GM23338 (cell line): Measurements from ENCODE around the gene SPRED2. TPM values are rescaled to one million over a fixed set of nuclear protein-coding genes. Genes with fewer than 3 reads are reported as not detected.

Source experiments
- ATAC-seq: fragments of 200-7000 bp; cut with Tn5 transposase; 3 replicates; pipeline ENCODE4 v1.9.1; 2020
- DNase-seq: peaks from one replicate; pipeline ENCODE4 v3.0.0-alpha.2; 2015; ENCODE audit warnings: low spot score
- H2AFZ ChIP-seq: fragments of 200-600 bp; sonication (generic); 2 replicates; pipeline ENCODE4 v1.8.0; 2016; ENCODE audit warnings: antibody characterized with exemption, mild to moderate bottlenecking, moderate library complexity
- H3F3A ChIP-seq: fragments of 200-600 bp; sonication (generic); replicated peaks from 2 replicates; pipeline ENCODE4 v1.8.0; 2017; ENCODE audit warnings: antibody characterized with exemption, mixed run types, low read depth
- H3K27ac ChIP-seq: fragments of 200-600 bp; sonication (generic); 2 replicates; pipeline ENCODE4 v1.6.1; 2016; ENCODE audit warnings: low read depth
- H3K27me3 ChIP-seq: fragments of 200-600 bp; sonication (generic); 2 replicates; pipeline ENCODE4 v1.8.0; 2016; ENCODE audit warnings: mild to moderate bottlenecking, mixed run types, moderate library complexity; ENCODE audit not compliant: insufficient read depth
- H3K36me3 ChIP-seq: fragments of 200-600 bp; sonication (generic); 2 replicates; pipeline ENCODE4 v1.8.0; 2016; ENCODE audit warnings: mild to moderate bottlenecking; ENCODE audit not compliant: insufficient read depth
- H3K4me1 ChIP-seq: fragments of 200-600 bp; sonication (generic); 2 replicates; pipeline ENCODE4 v1.8.0; 2016; ENCODE audit warnings: mild to moderate bottlenecking, moderate library complexity; ENCODE audit not compliant: insufficient read depth
- H3K4me2 ChIP-seq: fragments of 200-600 bp; sonication (generic); 2 replicates; pipeline ENCODE4 v1.7.1; 2017; ENCODE audit warnings: mixed run types
- H3K4me3 ChIP-seq: fragments of 200-600 bp; sonication (generic); 2 replicates; pipeline ENCODE4 v1.6.1; 2016; ENCODE audit warnings: mixed run types
- H3K79me2 ChIP-seq: fragments of 200-600 bp; sonication (generic); replicated peaks from 2 replicates; pipeline ENCODE4 v1.8.0; 2017; ENCODE audit warnings: mild to moderate bottlenecking; ENCODE audit not compliant: insufficient read depth
- H3K9me2 ChIP-seq: fragments of 200-600 bp; sonication (generic); 2 replicates; pipeline ENCODE4 v1.8.0; 2017; ENCODE audit not compliant: insufficient read depth
- H4K20me1 ChIP-seq: fragments of 200-600 bp; sonication (generic); replicated peaks from 2 replicates; pipeline ENCODE4 v1.8.0; 2017; ENCODE audit warnings: mild to moderate bottlenecking; ENCODE audit not compliant: insufficient read depth
- H3K27ac Mint-ChIP-seq: 2 replicates; pipeline ENCODE4 v1.8.0; 2020; ENCODE audit warnings: inconsistent platforms, mild to moderate bottlenecking, moderate library complexity, mixed read lengths
- H3K27me3 Mint-ChIP-seq: 3 replicates; pipeline ENCODE4 v1.8.0; 2022; ENCODE audit warnings: low read depth, mild to moderate bottlenecking, moderate library complexity, mixed read lengths, inconsistent platforms; ENCODE audit not compliant: insufficient read depth, poor library complexity
- H3K36me3 Mint-ChIP-seq: 3 replicates; pipeline ENCODE4 v1.8.0; 2021; ENCODE audit warnings: low read depth, mild to moderate bottlenecking, inconsistent platforms, moderate library complexity, mixed read lengths
- H3K4me1 Mint-ChIP-seq: 3 replicates; pipeline ENCODE4 v1.8.0; 2020; ENCODE audit warnings: mild to moderate bottlenecking, inconsistent platforms, mixed read lengths
- H3K4me3 Mint-ChIP-seq: 3 replicates; pipeline ENCODE4 v1.8.0; 2021; ENCODE audit warnings: moderate library complexity, mild to moderate bottlenecking, inconsistent platforms, mixed read lengths
- H3K9me3 Mint-ChIP-seq: 3 replicates; pipeline ENCODE4 v1.8.0; 2020; ENCODE audit warnings: moderate library complexity, mild to moderate bottlenecking, inconsistent platforms, mixed read lengths
- CREB1 ChIP-seq: fragments of 250-450 bp; sonication (Bioruptor Pico); IDR thresholded peaks from 2 replicates; pipeline ENCODE4 v1.5.0; 2020; ENCODE audit warnings: low read depth, mild to moderate bottlenecking, moderate library complexity
- EZH2 ChIP-seq: fragments of 200-600 bp; sonication (generic); IDR thresholded peaks from one replicate; pipeline ENCODE4 v1.8.0; 2017; ENCODE audit warnings: antibody characterized with exemption, mild to moderate bottlenecking, low read depth; ENCODE audit not compliant: unreplicated experiment
- EZH2phosphoT487 ChIP-seq: fragments of 200-600 bp; sonication (generic); IDR thresholded peaks from one replicate; pipeline ENCODE4 v1.8.1; 2018; ENCODE audit warnings: antibody characterized with exemption; ENCODE audit not compliant: unreplicated experiment
- JUNB ChIP-seq: IDR thresholded peaks from one replicate; pipeline ENCODE4 v1.6.1; 2016; ENCODE audit warnings: antibody characterized with exemption; ENCODE audit not compliant: unreplicated experiment
- NANOG ChIP-seq: IDR thresholded peaks from 2 replicates; pipeline ENCODE4 v1.6.1; 2016; ENCODE audit warnings: antibody characterized with exemption, borderline replicate concordance
- POLR2AphosphoS5 ChIP-seq: IDR thresholded peaks from 2 replicates; pipeline ENCODE4 v1.6.1; 2016; ENCODE audit warnings: antibody characterized with exemption, low read depth
- STAT1 ChIP-seq: IDR thresholded peaks from one replicate; pipeline ENCODE4 v1.6.1; 2016; ENCODE audit warnings: antibody characterized with exemption; ENCODE audit not compliant: unreplicated experiment
- ZNF114 ChIP-seq: fragments of 250-450 bp; sonication (Bioruptor Pico); IDR thresholded peaks from 2 replicates; pipeline ENCODE4 v1.5.0; 2020; ENCODE audit warnings: mild to moderate bottlenecking, moderate library complexity
- ZNF331 ChIP-seq: fragments of 250-450 bp; sonication (Bioruptor Pico); IDR thresholded peaks from 2 replicates; pipeline ENCODE4 v1.5.0; 2020; ENCODE audit warnings: low read depth, mild to moderate bottlenecking, moderate library complexity
- polyA plus RNA-seq: library from polyadenylated mRNA; unstranded; fragments of >200 nt; fragmentation: Nextera tagmentation; extraction: Ambion mirVana; gene quantifications from 2 replicates; pipeline ENCODE4 v1.2.1, GENCODE V29; 2016
- total RNA-seq: library from RNA; depleted of rRNA; stranded (reverse); fragments of >200 nt; shearing (Covaris generic); gene quantifications from 2 replicates; pipeline ENCODE4 v1.2.3, GENCODE V29; 2014
- TF ChIP-seq, protein P1 (sequence below): IDR thresholded peaks from one replicate; pipeline ENCODE4 v1.6.1; 2018; ENCODE audit warnings: antibody characterized with exemption; ENCODE audit not compliant: unreplicated experiment
- TF ChIP-seq, protein P2 (sequence below), 2 experiments: fragments of 200-600 bp in 1 of 2; sonication (generic) in 1 of 2; conservative IDR thresholded peaks; 2 replicates each; pipeline versions ENCODE4 v1.5.1 to v1.6.1; 2016 to 2017; ENCODE audit warnings: antibody characterized with exemption in 2 of 2, low read depth in 2 of 2, mild to moderate bottlenecking in 2 of 2, moderate library complexity in 1 of 2

Gene SPRED2
- total and polyA plus RNA-seq, 2 experiments from 2014 or later = 8.7 to 13.0 TPM

DNA sequence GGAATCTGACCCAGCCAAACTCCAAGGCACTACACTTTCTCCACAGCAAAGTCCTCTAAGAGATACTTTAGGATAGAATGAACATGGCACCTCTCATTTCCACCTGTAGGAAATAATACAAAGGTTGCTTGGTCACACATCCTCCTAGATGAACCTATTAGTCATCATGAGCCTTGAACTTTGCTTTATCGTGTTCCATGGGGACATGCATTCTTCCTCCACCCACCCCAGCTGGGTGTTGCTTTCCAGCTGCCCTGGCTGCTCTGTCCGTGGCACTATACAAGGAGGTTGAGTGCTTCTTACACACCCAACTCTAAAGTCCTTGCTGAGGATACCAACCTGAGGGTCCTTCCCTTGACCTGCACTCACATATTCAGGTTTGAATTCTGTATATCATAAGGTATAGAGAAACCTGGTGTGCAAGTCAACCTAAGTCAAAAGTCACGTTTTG is 52.7 kb downstream of the SPRED2 start:
- Histone ChIP-seq H3F3A (no peaks in the 10 kb centered on the region), H4K20me1 (peaks cover 18% of the 10 kb centered on the region), H3K9me2 (0 out of 2 replicates have a peak, but pooled peaks cover 4% of the 10 kb centered on the region), H3K79me2 (peaks cover 12% of the 10 kb centered on the region), H2AFZ (no peak overlapping the region), H3K4me3 (no peak overlapping the region), H3K27ac (no peak overlapping the region), H3K4me2 (no peak overlapping the region), H3K36me3 (no peaks in the 10 kb centered on the region), H3K4me1 (peaks cover 15% of the 10 kb centered on the region), H3K27me3 (no peaks in the 10 kb centered on the region)
- peaks cover 28% of the 10 kb centered on the region for H3K4me1 Mint-ChIP-seq
- H3K4me3 Mint-ChIP-seq = no peak overlapping the region
- ATAC-seq (no peak), DNase-seq (no peak)
- peaks cover 8% of the 10 kb centered on the region for H3K27me3 Mint-ChIP-seq
- H3K9me3 Mint-ChIP-seq = no peaks in the 10 kb centered on the region
- no peaks in the 10 kb centered on the region for H3K36me3 Mint-ChIP-seq
- TF ChIP-seq NANOG (no peak), STAT1 (no peak), EZH2 (no peak), EZH2phosphoT487 (no peak), CREB1 (no peak)
- TF ChIP-seq, protein P1, sequence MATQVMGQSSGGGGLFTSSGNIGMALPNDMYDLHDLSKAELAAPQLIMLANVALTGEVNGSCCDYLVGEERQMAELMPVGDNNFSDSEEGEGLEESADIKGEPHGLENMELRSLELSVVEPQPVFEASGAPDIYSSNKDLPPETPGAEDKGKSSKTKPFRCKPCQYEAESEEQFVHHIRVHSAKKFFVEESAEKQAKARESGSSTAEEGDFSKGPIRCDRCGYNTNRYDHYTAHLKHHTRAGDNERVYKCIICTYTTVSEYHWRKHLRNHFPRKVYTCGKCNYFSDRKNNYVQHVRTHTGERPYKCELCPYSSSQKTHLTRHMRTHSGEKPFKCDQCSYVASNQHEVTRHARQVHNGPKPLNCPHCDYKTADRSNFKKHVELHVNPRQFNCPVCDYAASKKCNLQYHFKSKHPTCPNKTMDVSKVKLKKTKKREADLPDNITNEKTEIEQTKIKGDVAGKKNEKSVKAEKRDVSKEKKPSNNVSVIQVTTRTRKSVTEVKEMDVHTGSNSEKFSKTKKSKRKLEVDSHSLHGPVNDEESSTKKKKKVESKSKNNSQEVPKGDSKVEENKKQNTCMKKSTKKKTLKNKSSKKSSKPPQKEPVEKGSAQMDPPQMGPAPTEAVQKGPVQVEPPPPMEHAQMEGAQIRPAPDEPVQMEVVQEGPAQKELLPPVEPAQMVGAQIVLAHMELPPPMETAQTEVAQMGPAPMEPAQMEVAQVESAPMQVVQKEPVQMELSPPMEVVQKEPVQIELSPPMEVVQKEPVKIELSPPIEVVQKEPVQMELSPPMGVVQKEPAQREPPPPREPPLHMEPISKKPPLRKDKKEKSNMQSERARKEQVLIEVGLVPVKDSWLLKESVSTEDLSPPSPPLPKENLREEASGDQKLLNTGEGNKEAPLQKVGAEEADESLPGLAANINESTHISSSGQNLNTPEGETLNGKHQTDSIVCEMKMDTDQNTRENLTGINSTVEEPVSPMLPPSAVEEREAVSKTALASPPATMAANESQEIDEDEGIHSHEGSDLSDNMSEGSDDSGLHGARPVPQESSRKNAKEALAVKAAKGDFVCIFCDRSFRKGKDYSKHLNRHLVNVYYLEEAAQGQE = no peak
- H3K27ac Mint-ChIP-seq = no peak overlapping the region

DNA sequence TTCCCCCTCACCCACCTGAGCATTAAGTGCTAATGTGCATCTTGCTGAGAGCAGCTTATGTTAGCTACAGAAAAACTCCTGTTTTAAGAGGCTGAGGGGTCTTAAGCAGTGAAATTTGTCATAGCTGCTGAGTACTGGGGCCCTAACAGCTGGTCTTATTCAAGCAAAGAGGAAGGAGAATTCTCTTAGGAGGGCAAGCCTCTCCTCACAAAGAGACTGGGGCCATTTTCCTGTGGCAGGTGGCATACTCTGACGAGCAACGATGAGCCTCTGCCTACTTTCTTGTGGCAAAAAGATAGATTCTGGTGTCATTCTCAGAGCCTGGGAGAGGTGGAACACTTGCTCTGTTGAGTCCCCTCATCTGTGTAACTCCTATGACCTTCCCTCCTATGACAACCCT is 53.2 kb downstream of the SPRED2 start:
- DNase-seq (no peak), ATAC-seq (no peak)
- Histone ChIP-seq H3K4me1 (peaks cover 15% of the 10 kb centered on the region), H3K4me3 (no peak overlapping the region), H3F3A (no peaks in the 10 kb centered on the region), H3K27ac (no peak overlapping the region), H3K9me2 (0 out of 2 replicates have a peak, but pooled peaks cover 4% of the 10 kb centered on the region), H2AFZ (no peak overlapping the region), H3K36me3 (no peaks in the 10 kb centered on the region), H3K27me3 (no peaks in the 10 kb centered on the region), H4K20me1 (peaks cover 18% of the 10 kb centered on the region), H3K79me2 (peaks cover 12% of the 10 kb centered on the region), H3K4me2 (no peak overlapping the region)
- H3K4me3 Mint-ChIP-seq = no peak overlapping the region
- no peak overlapping the region for H3K27ac Mint-ChIP-seq
- H3K9me3 Mint-ChIP-seq = no peaks in the 10 kb centered on the region
- H3K36me3 Mint-ChIP-seq = no peaks in the 10 kb centered on the region
- peaks cover 8% of the 10 kb centered on the region for H3K27me3 Mint-ChIP-seq
- peaks cover 25% of the 10 kb centered on the region for H3K4me1 Mint-ChIP-seq
- TF ChIP-seq POLR2AphosphoS5 (no peak), NANOG (no peak), JUNB (no peak), EZH2 (no peak), CREB1 (no peak), EZH2phosphoT487 (no peak), ZNF114 (CRISPR knock-in tag) (no peak), ZNF331 (CRISPR knock-in tag) (no peak)
- TF ChIP-seq, protein P1 = no peak
- TF ChIP-seq, protein P2, sequence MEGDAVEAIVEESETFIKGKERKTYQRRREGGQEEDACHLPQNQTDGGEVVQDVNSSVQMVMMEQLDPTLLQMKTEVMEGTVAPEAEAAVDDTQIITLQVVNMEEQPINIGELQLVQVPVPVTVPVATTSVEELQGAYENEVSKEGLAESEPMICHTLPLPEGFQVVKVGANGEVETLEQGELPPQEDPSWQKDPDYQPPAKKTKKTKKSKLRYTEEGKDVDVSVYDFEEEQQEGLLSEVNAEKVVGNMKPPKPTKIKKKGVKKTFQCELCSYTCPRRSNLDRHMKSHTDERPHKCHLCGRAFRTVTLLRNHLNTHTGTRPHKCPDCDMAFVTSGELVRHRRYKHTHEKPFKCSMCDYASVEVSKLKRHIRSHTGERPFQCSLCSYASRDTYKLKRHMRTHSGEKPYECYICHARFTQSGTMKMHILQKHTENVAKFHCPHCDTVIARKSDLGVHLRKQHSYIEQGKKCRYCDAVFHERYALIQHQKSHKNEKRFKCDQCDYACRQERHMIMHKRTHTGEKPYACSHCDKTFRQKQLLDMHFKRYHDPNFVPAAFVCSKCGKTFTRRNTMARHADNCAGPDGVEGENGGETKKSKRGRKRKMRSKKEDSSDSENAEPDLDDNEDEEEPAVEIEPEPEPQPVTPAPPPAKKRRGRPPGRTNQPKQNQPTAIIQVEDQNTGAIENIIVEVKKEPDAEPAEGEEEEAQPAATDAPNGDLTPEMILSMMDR (conservative IDR thresholded peaks at IDR 0.05; ENCODE audit: low read depth in 2 of 2) = no peak
